ENCODE data around the gene PDZD2.
"Not testable (repeated sequence)": the region's sequence is repeated elsewhere in the genome, so short reads cannot be mapped to it uniquely, and the experiment has no call there.

Gene PDZD2

DNA sequence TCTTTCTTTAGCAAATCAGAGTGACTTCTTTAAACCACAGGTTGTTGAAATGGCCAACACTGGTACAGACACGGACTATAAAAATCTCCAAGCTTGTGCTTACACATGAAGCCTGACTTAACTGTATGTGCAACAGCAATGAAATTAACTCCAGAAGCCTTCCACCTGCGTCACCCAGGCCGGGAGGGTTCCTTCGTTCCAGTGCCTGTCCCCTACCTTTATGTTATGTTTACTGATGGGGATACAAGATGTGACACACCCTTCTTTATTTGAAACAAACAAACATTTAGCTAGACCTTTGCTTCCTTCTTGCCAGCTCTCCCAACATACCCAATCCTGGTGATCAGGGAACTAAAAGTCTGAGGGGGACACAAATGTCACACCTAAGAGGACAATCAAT is 469.2 kb downstream of the PDZD2 start:
- TF ChIP-seq, protein P1, sequence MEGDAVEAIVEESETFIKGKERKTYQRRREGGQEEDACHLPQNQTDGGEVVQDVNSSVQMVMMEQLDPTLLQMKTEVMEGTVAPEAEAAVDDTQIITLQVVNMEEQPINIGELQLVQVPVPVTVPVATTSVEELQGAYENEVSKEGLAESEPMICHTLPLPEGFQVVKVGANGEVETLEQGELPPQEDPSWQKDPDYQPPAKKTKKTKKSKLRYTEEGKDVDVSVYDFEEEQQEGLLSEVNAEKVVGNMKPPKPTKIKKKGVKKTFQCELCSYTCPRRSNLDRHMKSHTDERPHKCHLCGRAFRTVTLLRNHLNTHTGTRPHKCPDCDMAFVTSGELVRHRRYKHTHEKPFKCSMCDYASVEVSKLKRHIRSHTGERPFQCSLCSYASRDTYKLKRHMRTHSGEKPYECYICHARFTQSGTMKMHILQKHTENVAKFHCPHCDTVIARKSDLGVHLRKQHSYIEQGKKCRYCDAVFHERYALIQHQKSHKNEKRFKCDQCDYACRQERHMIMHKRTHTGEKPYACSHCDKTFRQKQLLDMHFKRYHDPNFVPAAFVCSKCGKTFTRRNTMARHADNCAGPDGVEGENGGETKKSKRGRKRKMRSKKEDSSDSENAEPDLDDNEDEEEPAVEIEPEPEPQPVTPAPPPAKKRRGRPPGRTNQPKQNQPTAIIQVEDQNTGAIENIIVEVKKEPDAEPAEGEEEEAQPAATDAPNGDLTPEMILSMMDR (IDR thresholded peaks at IDR 0.05; ENCODE audit: control insufficient read depth, insufficient read depth, low read depth, low read length, missing control alignments) = no peak

GRCh38 chr5:32109236-32109635 is 470.3 kb downstream of the PDZD2 start:
- H3K4me3 ChIP-seq (ENCODE audit: control insufficient read depth, low read depth, low read length) = no peak overlapping the region
- TF ChIP-seq, protein P1 (IDR thresholded peaks at IDR 0.05; ENCODE audit: control insufficient read depth, insufficient read depth, low read depth, low read length, missing control alignments) = no peak
- peak; percentile 31 for DNase-seq (ENCODE audit: low read depth)

More for the DNA sequence above, 469.2 kb downstream of the PDZD2 start:
- no peak for DNase-seq (ENCODE audit: low read depth)
- H3K4me3 ChIP-seq (ENCODE audit: control insufficient read depth, low read depth, low read length) = no peak overlapping the region

GRCh38 chr5:32110111-32110696 is 471.3 kb downstream of the PDZD2 start:
- TF ChIP-seq, protein P1 (IDR thresholded peaks at IDR 0.05; ENCODE audit: control insufficient read depth, insufficient read depth, low read depth, low read length, missing control alignments) = no peak

GRCh38 chr5:32115985-32116384 is 477.1 kb downstream of the PDZD2 start:
- H3K4me3 ChIP-seq (ENCODE audit: control insufficient read depth, low read depth, low read length) = no peak overlapping the region
- TF ChIP-seq, protein P1 (IDR thresholded peaks at IDR 0.05; ENCODE audit: control insufficient read depth, insufficient read depth, low read depth, low read length, missing control alignments) = no peak
- DNase-seq (ENCODE audit: low read depth) = no peak

More at GRCh38 chr5:32110111-32110696, 471.3 kb downstream of the PDZD2 start:
- H3K4me3 ChIP-seq (ENCODE audit: control insufficient read depth, low read depth, low read length) = no peak overlapping the region
- DNase-seq (ENCODE audit: low read depth) = no peak

DNA sequence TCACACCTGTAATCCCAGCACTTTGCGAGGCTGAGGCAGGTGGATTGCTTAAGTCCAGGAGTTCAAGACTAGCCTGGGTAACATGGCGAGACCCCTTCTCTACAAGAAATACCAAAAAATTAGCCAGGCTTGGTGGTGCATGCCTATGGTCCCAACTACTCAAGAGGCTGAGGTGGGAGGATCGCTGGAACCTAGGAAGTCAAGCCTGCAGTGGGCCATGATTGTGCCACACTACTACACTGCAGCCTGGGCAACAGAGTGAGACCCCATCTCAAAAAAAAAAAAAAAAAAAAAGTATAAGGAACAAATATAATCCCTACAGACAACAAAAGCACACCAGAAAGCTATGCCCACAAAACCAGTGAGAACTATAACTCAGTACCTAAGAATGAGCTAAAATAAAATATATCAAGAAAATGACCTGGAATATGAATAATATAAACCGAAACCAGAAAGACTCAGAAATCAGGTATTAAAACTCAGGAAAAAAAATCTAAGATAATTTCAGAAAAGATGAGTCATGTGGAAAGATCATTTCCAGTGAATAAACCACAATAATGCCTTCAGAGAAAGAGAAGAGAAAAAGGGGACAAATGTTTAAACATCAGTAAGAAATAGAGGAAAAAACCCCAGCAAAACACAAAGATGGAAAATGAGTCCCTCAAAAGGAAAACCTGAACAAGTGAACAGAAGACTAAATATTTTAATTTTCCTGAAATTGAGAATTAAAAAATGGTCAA is 477.8 kb downstream of the PDZD2 start:
- DNase-seq (ENCODE audit: low read depth) = no peak
- TF ChIP-seq, protein P1 (IDR thresholded peaks at IDR 0.05; ENCODE audit: control insufficient read depth, insufficient read depth, low read depth, low read length, missing control alignments) = no peak
- no peak overlapping the region for H3K4me3 ChIP-seq (ENCODE audit: control insufficient read depth, low read depth, low read length)

- not testable (repeated sequence) for DNase-seq (ENCODE audit: low read depth); H3K4me3 ChIP-seq (ENCODE audit: control insufficient read depth, low read depth, low read length)
These were observed 480.0 kb downstream of the PDZD2 start for GRCh38 chr5:32118922-32119321.

DNA sequence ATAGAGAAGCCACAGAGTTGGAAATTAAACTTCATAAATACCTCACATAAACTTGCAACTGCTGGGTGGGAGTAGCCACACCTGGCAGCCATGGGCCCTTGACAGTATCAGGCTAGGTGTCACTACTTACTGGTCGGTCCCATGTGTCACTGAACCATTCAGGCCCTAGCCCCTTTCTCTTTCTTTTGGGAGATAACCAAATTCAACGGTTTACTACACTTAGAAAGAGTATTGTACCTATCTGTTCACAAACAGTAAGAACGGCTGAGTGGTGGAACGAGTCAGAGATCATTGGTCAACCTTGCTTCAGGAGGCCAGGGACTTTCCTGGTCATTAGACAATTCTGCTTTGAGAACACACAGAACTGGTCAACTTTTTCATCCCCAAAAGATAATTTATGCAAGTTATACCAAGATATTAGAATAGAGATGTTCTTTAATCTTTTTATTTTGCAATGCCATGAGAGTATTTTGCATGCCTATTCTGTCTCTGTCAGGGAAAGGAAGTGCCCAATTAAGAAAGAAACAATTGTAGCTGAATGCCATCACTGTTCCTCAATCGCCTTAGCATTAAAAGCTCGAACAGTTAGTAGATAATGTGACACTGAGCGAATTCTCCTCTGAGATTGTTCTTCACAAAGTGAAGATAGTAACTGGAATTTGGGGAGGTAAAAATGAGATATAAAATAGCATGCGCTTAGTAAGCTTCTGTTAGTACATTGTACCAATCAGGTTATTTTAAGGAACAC is 484.3 kb downstream of the PDZD2 start:
- H3K4me3 ChIP-seq (ENCODE audit: control insufficient read depth, low read depth, low read length) = no peak overlapping the region
- DNase-seq (ENCODE audit: low read depth) = no peak
- TF ChIP-seq, protein P1 (IDR thresholded peaks at IDR 0.05; ENCODE audit: control insufficient read depth, insufficient read depth, low read depth, low read length, missing control alignments) = no peak
